NCI-H510A (cell line): ENCODE data around the gene SSPN.
"Not testable (repeated sequence)": the region's sequence is repeated elsewhere in the genome, so short reads cannot be mapped to it uniquely, and the experiment has no call there.

Source experiments
- DNase-seq: peaks from one replicate; lab custom pipeline; 2025; lab: John Stamatoyannopoulos, UW

Gene SSPN

DNA sequence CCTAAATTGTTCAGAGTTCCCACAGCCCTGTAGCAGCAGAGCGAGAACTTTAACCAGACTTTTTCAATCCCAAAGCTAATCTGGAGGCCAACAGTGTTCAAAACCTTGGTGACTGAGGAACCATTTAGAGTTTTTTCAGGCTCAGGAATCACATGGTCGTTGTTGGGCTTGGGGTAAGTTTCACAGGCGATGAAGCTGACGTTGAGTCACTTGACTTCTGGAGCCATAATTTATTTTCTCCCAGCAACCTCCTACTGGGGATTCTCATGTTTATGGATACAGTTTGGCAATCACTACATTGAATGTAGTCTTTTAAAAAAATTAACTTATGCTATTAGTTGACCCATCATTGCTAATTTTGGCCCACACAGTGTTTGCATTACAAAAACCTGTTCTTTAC, 34.5 kb downstream of the SSPN start:
- DNase-seq, result no peak

GRCh38 chr12:26231470-26231869, 36.1 kb downstream of the SSPN start:
- no peak for DNase-seq

GRCh38 chr12:26231921-26232320, 36.5 kb downstream of the SSPN start:
- no peak for DNase-seq

GRCh38 chr12:26233631-26234030, 38.3 kb downstream of the SSPN start:
- DNase-seq, result no peak

- DNase-seq, result not testable (repeated sequence)
These were observed 40.1 kb downstream of the SSPN start for GRCh38 chr12:26235465-26235864.

GRCh38 chr12:26238341-26239121, 43.2 kb downstream of the SSPN start:
- DNase-seq, result no peak

DNA sequence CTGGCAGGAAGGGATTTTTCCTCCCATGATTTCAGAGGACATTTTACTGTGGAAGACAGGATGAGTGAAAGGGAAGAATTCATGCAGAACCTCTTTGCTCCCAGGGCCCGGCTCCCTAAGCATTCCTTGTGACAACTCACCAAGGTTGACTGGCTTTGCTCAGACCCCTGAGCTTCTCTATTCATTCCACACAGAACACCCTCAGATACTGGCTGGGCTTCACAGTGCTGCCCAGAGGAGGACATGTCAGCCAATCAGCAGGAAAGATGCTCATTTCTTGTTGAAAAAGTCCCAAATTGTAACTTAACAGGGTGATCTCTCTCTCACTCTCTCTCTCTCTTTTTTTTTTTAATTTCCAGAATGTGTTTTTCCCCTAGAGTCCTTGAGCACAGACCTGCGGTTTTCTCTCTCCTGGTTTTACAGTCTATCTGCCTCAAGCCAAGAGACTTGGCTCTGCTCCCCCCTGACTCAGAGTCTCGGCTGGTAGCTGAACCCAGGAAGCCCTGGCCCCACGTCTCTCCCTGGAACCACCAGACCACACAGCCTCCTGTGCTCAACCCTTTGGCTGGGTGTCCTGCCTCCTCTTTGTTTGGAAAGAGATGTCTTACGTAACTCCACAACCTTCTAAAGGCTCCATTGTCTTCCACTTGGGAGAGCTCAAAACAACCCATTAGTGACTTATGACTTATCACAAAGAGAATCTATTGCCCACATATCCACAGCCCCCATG, 43.9 kb downstream of the SSPN start:
- DNase-seq, result no peak

DNA sequence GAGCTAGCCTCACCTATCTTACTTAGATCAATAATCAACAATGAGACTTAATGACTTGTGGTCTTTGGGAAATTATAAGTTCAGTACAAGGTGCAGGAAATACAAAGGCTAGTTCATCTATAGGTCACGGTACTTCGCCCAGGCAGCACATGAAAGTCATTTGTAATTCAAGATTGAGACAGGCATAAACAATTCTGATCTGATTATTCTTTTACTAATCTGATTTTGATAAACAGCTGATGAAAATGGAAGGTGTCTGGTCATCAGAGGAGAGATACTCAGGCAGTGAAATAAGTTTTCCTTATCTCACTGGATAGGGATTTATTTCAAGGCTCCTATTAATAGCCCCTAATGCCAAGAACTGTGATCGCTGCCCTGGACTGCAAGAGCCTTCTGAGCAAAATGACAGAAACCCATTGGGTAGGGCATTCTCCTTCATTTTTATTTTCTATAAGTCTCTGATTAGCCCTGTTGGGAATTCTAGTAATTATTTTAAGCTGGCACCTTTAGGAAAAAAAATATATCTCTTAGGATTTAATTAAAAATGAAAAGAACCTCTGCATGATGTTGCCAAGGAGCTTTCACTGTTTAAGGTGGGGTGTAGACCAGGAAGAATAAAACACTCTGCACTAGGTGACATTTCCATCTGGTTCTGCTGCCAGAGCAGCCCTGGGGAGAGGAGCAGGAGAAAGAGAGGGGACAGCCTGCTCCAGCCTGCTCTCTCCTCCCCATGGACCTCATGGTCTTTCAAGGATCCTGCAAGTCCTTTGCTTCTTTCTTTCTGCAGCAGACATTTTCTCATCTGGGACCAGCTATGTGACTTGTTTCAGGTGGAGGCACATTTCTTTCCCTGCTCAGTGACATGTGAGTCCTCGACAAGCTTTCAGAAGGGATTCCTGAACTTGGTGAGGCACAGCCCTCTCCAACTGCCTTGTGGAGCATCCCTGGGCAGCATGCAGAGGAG, 44.8 kb downstream of the SSPN start:
- DNase-seq, result no peak

DNA sequence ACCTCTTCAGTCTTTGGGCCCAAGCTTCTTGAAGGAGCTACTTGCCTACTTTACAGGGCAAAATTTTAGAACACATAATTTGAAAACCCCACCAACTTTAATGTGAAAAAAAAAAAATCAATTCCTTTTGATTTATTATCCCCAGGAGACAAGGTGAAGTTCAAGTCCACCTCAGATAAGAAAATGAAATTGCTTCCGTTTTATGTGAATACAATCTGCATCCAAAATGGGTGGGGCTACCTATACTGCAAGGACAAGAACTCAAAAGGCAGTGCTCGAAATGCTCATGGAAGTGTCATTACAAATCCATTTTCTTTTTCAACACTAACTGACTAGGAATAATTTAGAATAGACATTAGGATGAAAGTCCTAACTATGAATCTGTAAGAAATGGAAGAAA, 45.7 kb downstream of the SSPN start:
- DNase-seq, result no peak

- DNase-seq, result no peak
These were observed 47.3 kb downstream of the SSPN start for GRCh38 chr12:26242683-26243082.

GRCh38 chr12:26244503-26244902, 49.1 kb downstream of the SSPN start:
- no peak for DNase-seq

DNA sequence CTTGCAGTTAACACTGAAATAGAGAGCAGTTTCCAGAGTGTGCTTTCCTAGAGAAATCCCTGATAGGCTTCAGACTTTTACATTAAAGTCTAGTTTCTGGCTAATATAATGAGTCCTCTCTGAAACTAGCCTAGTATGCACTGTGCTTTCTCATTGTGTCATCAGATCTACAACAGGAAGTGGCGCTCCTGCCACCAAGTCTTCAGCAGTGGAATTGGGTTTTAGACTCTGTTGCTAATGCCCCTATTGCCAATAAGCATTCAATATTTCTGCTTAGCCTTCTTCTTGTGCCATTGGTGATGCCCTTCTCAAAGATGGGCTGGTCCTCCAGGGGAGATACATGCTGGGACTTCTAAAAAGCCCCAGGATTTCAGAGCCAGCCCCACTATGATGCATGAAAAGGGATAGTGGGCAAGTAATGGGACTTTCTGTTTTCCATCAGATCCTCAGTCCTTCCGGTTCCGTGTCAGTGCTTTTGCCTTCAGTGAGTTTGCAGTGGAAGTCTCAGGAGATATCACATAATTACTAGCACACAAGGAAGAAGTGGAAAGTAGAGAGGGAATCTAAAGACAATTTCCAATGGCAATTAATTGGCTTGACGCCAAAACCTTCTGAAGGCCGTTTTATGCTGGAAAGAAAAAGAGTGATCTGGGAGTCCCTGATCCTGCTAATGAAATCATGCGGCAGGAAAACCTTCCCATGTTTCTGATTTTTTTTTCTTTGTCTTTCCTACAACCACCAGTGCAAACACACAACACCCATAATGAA, 50.0 kb downstream of the SSPN start:
- DNase-seq, result no peak

DNA sequence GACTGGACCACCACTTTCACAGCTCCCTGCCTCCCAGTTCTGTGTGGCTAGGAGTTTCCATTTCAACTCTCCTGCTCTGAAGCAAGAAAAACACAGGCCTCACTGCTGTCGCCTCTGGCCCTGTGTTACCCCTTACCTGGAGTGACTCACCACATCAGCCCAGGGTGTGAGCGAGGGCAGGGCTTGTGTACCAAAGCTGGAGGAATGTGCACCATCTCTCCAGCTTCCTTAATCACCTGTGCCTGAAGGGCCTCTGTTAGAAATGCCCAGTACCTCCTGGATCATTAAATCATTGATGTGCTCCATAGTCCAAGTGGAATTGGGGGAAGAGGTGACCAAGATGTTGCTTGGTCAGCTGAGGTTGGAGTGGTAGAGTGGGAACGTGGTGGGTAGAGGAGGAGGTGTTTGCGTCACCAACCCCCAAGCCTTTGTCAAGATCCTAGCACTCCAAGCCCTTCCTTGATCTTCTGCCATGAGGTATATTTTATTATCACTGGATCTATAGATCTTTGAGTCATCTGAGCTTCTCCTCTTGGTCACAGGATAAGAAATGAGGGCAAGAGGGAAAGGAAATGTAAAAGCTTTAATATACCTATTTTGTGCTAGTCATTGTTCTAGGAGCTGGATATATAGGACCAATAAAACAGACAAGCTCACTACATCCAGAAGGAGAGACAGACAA, 51.3 kb downstream of the SSPN start:
- DNase-seq, result no peak

- DNase-seq, result no peak
These were observed 52.5 kb downstream of the SSPN start for GRCh38 chr12:26247873-26248272.

- DNase-seq, result no peak
These were observed 55.4 kb downstream of the SSPN start for GRCh38 chr12:26250801-26251200.

- DNase-seq, result no peak
These were observed 56.2 kb downstream of the SSPN start for GRCh38 chr12:26251600-26251999.

GRCh38 chr12:26252946-26253345, 57.6 kb downstream of the SSPN start:
- no peak for DNase-seq

GRCh38 chr12:26255893-26256645, 60.7 kb downstream of the SSPN start:
- DNase-seq, result no peak

DNA sequence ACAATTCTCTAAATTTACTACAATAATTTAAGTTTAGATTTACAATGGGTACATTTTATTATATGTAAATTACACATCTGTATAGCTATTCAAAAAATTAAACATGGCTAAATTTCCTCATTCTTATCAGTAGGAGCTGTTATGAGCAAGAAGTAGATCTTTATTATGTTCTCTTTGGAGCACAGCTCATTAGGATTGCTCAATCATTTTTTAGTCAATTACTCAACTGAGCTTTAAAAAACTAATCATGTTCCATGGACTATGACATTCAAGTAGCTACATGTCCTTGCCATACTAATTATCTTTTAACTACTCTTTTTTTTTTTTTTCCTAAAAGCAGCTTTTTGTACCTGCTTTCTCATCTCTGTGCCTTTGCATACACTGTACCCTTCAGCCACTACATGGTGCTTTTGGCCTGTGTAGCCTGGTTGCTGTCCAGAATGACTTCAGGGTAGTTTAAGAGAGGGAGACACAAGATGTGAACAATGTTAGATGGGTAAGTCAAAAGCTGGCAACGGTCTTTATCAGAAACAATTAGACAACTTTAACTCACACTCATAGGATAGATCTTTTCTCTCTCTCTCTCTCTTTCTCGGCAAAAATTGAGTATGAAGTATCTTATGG, 69.0 kb downstream of the SSPN start:
- no peak for DNase-seq

- DNase-seq, result no peak
These were observed 70.2 kb downstream of the SSPN start for GRCh38 chr12:26265606-26266005.
